HG02588 (cell line): ENCODE data around the gene CARD6.
A peak's percentile ranks its signal among the peaks of the same experiment; 100 is the strongest.
"Not testable (repeated sequence)": the region's sequence is repeated elsewhere in the genome, so short reads cannot be mapped to it uniquely, and the experiment has no call there.

Source experiments
- ATAC-seq: cut with Tn5 transposase; IDR thresholded peaks from one replicate; pipeline ENCODE4 v1.9.1; 2021; ENCODE audit warnings: mild to moderate bottlenecking, moderate library complexity; ENCODE audit not compliant: unreplicated experiment

Gene CARD6

DNA sequence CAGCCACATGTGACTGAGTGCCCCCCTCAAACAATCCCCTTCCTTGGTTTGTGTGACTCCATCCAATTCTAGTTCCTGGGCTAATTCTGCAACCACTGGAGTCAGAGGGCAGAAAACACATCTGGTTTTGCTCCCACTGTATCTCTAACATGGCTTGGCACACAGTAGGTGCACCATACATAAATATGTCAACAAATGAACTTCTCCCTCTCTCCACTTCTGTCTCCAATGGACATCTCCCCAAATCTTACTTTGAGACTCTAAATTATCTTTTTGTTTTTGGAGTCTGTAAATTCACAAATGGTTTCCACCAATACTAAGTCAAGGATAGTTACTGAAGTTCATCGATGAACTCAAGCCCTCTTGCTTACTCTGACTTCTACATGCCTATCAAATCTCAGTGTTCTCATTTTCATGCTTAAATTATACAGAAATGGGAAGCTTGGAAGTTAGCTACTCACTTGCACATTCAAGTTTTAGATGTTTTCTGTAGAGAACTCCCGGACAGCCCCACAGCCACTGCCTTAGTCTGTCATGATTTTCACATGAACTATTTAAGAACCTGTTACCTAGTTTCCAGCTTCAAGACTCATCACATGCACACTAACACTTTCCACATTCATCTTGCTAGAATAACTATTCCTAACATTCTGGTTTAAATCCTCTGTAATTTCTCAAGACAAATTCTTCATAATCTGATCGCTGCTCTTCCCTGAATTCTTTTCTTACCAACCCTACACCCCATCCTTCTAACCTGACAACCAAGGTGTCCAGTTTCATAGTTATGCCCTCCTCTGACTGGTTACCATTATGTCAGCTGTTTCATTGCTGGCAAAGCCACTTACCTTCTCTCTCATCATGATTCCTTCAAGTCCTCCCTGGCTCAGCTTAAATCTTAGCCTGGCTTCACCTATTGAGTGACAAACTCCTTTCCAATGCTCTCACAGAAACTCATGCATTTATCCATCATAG is 12.2 kb upstream of the CARD6 start:
- no peak for ATAC-seq

DNA sequence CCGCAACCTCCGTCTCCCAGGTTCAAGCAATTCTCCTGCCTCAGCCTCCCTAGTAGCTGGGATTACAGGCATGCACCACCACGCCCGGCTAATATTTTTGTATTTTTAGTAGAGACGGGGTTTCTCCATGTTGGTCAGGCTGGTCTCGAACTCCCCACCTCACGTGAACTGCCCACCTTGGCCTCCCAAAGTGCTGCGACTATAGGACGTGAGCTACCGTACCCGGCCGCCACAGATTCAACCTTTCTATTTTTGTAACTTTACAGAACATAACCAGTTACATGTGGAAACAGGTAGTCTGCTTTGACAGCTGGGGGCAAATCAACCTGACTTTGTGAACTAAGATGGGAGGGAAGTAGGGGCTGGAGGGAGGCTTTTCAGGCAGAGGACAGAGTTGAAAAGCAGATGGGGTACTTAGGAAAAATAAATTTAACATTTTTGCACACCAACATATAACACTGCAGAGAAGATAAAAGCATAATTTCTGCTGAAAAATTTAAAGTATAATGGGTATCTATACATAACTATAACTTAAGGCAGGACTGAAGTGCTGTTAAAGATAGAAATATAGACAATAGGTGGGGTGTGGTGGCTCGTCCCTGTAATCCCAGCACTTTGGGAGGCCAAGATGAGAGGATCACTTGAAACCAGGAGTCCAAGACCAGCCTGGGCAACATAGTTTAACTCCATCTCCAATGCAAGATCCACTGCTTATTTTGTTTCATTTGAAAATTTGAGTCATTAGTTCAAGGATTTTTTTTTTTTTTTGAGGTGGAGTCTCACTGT is 11.2 kb upstream of the CARD6 start:
- ATAC-seq: no peak

DNA sequence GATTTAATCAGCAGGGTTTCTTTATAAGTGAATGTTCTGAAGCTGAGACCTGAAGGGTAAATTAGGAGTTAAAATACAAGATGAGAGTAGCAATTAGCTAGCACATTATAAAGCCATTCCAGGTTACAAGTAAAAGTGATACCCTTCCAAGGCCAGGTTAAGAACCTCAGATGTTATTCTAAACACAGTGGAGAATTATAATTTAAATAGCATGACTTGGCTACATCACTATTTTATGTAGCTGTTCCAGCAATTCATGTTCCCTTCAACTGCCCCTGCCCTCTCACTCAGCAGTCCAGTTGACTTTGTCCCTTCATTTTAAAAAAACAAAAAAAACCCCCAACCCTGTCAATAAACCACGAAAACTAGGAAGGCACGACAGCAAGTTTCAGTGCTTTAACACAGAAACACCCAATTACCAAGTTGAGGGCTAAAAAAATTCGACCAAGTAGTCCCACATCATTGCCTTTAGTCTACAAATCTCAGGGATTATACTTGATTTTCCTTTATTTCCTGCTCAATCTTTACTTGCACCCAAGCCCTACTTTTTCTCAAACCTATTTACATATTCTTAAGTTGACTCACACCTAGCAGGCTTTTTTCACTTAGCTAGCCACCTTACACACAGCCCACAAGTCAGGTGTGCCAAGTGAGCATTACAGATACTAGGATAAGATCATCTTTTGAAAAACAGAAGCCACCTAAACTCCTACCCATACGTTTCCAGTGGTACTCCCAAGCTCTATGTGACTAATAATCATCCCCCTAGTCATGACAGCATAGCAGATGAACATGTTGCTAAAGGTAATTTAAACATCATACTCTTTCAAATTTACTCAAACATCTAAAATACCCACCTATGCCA is 9.6 kb upstream of the CARD6 start:
- ATAC-seq: peak; percentile 30

DNA sequence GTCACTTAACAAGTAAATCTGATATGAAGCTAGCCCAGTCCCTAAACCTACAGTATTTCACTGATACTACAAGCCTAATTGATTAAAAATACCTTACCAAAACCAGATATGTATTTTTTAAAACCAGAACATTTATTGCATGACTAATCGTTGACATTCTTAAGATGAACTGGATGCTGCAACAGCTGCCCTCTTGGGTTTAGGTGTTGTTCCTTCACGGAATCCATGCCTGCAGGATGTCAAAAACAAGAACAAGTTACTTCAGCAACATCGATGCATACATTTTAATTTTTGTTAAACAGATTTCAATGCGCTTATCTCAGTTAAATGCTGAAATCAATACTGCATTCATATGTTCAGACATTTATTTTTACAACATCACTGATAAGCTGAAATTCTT is 8.8 kb upstream of the CARD6 start:
- no peak for ATAC-seq

DNA sequence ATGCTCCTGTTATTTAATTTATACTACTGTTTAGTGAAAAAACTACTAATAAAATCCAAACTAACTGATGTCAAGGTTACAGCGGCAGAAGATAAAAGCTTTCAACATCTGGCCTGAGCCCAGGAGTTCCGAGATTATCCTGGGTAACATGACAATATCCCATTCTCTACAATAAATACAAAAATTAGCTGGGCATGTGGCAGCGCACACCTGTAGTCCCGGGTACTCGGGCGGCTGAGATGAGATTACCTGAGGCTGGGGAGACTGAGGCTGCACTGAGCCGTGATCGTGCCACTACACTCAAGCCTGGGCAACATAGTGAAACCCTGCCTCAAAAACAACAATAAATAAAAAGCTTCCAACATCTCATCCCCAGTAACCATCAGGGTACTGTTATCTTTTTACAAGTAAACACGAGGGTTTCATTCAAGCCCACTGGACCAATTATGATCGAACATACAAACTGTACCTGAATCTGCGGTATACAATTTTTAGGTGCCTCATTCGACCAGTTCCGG is 7.4 kb upstream of the CARD6 start:
- ATAC-seq: no peak

DNA sequence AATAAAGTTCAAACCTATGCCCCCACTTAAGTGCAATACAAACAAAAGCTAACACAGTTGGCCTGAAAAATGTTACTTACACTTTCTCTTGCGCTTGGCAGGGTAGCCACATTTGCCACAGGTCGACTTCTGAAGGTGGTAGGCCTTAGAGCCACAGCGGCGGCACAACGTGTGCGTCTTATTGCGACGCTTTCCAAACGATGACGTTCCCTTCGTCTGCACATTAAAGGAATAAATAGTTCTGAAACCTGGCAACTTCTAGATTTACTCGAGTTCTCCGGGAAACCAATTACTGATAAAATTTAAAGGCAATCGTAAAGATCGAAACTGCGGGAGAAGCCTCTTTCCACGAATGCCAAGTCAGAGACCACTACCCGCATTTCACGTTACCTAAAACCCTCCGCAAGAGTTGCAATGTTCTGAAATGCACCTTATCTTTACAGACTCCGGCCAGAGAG is 6.7 kb upstream of the CARD6 start:
- ATAC-seq: no peak

DNA sequence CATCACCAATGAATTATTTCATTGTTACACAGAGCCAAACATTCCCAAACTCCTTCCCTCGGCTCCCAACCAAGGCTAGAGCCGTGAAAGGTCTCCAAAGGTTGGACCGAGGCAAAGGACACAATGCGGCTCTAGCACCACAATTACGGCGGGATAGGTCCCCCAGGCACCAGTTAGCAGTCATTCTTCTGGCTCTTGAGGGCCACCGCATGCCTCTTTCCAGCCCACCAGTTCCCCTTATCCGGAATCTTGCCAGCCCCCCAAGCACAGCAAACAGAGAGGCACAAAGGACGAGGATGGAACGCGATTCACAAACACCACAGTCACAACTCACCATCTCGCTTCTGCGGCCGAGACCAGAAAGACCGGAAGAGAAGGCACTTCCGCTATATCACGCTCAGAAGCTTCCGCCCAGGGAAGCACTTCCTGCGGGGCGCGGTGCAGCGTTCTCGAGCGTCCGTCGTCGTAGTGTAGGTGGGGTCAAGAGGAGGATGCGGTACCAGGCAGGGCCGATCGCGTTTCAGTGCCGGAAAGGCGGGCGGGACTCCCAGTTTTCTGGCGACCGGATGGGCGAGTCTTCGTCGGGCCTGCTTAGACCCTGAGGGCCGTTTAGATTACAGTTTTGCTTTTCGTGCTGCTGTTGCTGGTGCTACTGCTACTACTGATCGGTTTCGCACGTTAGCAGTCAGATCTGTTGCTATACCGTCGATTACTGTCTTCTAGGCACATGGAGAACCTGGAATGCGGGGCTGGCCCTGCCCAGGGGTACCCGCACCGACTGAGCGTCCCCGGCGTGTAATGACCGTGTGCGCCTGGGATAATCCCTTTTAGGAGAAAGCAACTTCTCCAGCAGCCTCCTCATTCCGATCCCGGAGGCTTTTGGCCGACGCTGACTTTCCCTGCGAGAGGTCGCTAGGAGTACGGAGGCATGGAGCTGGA is 6.0 kb upstream of the CARD6 start, which contains the start of gene RPL37:
RPL37 (minus strand) TSS at position 374 of the 939 bp plus-strand sequence; CDS start at position 337, 37 bp downstream.
- ATAC-seq: peak; percentile 98

DNA sequence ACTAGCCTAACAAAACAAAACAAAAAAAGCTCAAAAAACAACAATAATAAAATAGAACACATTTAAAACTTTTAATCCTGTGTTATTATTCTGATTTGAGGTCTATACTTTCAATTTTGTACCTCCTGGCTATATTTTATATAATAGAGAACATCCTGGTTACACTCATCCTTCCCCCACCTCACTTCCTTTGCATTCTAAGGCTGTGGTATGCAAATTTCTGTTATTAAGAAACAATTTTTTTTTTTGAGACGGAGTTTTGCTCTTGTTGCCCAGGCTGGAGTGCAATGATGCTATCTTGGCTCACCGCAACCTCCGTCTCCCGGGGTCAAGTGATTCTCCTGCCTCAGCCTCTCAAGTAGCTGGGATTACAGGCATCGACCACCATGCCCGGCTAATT is 3.1 kb upstream of the CARD6 start:
- no peak for ATAC-seq

DNA sequence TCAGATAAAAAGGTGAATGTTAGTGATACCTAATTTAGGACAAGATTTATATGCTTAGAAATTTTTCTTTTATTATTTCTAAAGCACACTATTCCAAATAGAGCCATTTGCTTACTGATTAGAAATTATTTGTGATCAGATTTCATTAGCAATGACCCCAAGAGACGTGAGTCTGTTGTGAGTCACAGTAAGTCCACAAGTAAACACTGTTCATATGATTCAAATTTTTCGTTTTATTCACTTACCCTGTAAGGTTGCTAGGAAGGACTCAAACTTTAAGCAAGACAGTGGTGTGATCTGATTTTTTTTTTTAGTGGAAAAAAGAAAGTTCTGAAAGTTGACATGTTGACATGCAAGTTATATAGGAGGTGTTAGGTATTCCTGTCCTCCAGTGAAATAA is 1.2 kb downstream of the CARD6 start:
- no peak for ATAC-seq

DNA sequence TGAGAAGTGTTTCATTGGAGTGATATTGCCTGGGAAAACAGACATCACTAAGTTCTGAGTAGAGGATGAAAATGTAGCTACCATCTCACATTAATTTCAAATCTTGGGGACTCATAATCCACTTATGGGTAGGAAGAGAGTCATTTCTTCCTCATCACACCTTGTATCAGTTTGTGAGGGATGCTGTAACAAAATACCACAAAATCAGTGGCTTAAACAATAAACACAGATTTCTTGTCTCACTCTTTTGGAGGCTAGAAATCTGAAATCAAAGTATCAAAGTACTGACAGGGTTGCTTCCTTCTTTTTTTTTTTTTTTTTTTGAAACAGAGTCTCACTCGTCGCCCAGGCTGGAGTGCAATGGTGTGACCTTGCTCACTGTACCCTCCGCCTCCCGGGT is 3.4 kb downstream of the CARD6 start:
- ATAC-seq: no peak

DNA sequence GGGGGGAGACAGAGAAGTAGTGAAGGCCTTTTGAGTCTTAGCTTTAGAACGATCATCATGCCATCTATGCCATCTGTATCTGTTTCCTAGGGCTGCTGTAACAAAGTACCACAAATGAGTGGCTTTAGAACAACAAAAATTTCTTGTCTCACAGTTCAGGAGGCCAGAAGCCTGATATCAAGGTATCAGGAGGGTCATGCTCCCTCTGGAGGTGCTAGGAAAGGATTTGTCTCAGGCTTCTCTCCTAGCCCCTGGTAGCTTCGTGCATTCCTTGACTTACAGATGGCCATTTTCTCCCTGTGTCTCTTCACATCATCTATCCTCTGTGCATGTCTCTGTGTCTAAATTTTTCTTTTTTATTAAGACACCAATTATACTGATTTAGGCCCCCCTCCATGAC is 5.2 kb downstream of the CARD6 start:
- no peak for ATAC-seq

DNA sequence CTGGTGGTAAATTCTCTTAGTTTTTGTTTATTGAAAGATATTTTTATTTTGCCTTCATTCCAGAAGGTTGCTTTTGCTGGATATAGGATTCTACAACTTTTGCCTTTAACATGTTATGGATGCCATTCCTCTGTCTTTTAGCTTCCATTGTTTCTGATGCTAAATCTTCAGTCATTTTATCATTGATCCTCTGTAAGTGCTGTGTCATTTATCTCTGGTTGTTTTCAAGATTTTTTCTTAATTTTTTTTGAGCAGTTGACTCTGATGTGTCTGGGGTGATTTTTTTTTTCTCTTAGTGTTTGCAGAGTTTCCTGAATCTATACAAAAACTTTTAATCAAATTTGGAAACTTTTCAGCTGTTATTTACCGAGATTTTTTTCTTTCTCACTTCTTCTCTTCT is 6.4 kb downstream of the CARD6 start:
- ATAC-seq: no peak

DNA sequence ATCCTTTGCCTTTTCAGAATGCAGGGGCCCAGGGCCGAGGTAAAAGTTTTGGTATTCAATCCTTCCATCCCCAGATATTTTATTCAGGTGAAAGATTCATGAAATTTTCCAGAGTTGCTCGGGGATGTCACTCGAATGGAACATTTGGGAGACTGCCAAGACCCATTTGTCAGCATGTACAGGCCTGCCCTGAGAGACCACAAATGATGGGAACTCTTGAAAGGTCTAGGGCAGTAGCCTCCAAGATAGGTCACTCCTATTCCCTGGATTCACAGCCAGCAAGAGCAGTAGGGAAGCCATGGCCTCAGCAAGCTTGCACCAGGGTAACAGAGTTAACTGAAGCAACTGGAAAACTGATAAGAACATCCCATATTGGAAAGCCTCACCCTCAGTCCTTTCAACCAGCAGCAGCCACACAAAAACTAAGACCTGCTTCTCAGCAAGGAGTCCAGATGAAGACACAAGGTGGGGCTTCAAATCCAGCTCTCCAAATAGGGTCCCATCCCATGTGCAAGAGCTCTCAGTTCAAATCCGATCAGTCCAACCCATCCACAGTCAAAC is 12.5 kb downstream of the CARD6 start:
- no peak for ATAC-seq

DNA sequence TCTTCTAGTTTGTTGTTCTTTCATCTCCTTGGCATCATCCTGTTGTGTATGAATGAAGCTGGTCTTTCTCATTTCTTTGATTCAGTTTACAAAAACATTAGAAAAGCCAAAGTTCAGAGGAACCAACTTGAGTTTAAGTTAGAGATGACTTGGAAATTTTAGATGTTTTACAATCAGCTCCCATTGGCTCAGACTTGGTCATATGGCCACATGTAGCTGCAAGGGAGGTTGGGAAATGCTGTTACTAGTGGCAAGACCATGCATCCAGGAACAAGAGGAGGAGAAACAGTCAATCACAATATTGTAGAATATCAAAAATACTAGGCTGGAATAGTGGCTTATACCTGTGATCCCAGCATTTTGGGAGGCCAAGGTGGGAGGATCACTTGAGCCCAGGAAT is 19.5 kb downstream of the CARD6 start:
- ATAC-seq: no peak

DNA sequence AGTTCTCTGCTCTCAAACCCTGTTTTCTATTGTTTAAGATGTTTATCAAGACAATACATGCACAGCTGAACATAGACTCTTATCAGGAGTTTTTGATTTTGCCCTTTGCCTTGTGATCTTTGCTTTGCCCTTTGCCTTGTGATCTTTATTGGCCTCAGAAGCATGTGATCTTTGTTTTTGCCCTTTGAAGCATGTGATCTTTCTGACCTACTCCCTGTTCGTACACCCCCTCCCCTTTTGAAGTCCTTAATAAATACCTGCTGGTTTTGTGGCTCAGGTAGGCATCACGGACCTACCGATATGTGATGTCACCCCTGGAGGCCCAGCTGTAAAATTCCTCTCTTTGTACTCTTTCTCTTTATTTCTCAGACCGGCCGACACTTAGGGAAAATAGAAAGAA is 23.8 kb downstream of the CARD6 start:
- ATAC-seq: not testable (repeated sequence)

DNA sequence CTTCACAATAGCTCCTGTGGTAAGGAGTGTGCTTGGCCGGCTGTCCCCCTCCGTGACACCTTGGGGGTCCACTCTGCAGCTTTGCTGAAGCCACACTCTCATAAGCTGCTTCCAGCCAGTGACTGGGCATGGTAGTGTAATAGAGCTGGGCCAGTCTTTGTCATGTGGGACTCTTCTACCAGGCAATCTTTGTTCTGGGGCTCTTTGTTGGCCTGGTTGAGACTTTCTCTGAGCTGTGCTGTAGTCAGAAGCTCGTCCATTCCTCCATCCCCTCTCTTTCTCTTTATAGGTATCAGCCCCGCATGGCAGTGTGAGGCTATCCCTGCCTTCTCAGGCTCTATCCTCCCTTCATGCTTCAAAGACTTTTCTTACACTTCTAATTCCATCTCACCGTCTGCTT is 25.7 kb downstream of the CARD6 start:
- no peak for ATAC-seq

DNA sequence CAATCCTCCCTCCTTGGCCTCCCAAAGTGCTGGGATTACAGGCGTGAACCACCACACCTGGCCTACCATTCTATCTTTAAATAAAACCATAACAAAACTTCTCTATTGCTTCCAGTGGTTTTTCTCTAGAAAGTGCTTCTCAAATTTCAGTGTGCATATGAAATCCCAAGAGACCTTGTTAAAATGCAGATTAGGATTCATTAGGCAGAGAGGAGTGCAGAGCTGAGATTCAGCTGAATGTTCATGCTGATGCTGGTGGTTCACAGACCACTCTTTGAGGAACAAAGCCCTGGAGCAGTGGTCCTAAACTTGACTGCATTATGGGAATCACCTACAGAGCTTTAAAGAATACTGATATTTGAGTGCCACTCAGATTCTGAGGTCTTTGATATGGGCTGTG is 28.2 kb downstream of the CARD6 start:
- no peak for ATAC-seq

DNA sequence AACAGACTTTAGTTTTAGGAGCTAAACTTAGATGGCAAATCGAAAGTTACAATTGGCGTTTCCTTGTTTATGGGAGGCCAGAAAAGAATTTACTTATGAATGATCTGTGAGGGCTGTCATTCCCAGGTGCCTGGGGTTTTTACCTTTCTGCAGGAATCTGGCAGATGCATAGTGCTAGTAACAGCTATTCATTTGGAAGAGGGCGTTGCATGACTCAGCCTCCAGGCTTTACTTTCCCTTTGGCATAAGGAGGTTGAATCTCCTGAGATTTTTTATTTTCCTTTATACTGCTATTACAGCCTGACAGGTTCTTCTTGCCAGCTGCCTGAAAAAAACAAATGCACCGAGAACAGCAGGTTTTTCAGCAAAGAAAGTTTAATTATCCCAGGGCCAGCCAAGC is 30.0 kb downstream of the CARD6 start:
- ATAC-seq: no peak

DNA sequence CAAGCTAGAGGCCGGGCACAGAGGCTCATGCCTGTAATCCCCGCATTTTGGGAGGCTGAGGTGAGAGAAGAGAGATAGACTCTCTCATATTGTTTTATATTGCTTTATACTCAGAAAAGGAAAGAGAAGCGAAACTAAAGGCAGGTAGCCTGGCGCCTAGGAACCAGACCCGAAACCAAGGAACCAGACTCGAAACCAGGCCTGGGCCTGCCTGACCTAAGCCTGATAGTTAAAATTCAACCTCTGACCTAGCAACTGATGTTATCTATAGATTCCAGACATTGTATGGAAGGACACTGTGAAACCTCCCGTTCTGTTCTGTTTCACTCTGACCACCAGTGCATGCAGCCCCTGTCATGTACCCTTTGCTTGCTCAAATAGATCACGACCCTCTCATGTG is 31.1 kb downstream of the CARD6 start:
- not testable (repeated sequence) for ATAC-seq
